Fibroblast of lung (primary cell): Measurements from ENCODE around the gene ZBTB7C.

Experiments used
- CTCF ChIP-seq, 2 donors: IDR thresholded peaks in 1 of 2; conservative IDR thresholded peaks in 1 of 2; 1 replicate in 1 of 2; 2 replicates in 1 of 2; pipeline ENCODE4 v1.5.1; 2011 to 2012; ENCODE audit warnings: low read length in 2 of 2, control low read depth in 1 of 2, inconsistent platforms in 1 of 2, low read depth in 1 of 2, mild to moderate bottlenecking in 1 of 2
- EZH2 ChIP-seq: IDR thresholded peaks from 2 replicates; pipeline ENCODE4 v1.5.1; 2012; ENCODE audit warnings: low read length, control low read depth, mild to moderate bottlenecking; ENCODE audit errors: missing control alignments

DNA sequence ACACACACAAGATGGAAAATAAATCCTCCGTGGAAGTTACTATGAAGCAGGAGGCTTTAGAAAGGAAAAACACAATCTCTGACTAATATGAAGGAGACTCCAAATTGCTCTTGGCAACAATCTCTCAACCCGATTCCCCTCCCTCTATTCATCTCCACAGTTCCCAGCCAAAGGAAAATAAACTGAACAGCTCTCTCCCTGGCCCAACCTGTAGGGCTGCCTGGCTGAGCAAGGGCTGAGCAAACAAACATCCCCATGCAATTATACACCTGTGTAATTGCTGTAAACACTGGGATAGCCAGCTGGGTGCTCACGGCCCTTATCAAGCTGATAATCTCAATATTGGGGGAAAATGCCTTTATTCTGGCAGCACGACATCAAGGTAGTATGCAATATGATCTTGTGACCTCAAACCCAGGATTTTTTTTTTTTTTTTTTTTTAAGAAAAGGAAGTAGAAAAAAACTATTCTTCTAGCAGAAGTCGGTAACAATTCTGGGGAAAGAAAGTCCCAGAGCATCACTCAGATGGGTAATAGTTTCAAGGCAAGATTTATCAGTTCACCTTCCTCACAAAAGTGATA is 275.4 kb downstream of the ZBTB7C start:
- TF ChIP-seq EZH2 = no peak
- TF ChIP-seq CTCF (conservative IDR thresholded peaks at IDR 0.05 in 1 of 2, IDR thresholded peaks at IDR 0.05 in 1 of 2; ENCODE audit: low read depth in 1 of 2, low read length in 2 of 2) = no peak
